ENCODE measurements around the gene POLR3A.

POLR3A gene

DNA sequence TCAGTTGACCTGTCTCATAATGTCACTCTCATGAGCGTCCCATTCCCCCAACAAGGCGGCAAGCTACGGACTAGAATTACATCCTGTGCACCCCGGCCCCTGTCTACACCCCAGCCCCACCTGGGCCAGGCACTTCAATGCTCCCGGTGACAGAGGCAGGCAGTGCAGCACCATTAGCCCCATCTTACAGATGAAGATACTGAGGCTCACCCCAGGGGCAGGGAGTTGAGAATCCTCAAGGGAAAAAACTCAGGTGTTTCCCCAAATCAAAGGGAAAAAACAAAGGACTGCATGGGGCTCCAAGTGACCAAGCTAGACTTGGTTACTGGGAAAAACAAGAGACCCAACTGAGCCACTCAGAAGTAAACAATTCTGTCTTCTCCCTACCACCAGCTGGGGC, 107.3 kb downstream of the POLR3A start:
- DNase-seq (ENCODE audit: extremely low read depth in 1 of 2, low read depth in 1 of 2): no peak

DNA sequence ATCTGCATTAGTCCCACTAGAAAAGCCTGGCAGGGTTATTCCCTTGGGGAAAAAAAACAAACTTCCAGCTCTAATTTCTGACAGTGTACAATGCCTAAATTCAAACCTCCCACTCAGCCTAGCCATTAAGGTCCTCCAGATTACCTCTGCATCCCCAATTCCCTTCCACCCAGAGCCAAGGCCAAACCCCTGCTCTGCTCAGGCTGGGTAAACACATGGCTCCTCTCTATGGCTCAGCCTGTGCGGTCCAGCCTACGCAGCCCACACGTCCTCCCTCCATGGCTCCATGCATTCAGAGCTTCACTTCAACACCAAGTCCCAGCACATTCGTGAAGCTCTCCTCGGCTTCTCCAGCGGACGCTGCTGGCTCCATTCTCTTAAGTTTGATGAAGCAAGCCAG, 107.9 kb downstream of the POLR3A start:
- no peak for DNase-seq (ENCODE audit: extremely low read depth in 1 of 2, low read depth in 1 of 2)

DNA sequence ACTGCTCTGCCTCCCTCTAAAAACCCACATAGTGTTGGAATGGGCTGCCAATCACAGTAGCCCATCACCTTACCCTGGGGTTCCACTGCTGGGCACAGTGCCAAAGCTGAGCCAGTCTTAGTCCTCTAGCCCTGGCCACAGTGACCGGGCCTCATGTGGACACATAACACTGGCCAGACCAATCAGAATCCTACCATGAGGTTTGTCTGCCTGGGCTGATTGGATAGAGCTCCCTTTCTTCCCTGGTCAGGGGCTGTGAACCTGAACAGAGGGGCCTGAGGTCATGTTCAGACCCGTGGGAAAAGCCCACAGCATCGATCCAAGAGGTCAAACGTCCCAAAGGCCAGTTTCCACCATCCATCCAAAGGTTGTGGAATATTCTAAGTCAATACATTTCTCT, 108.8 kb downstream of the POLR3A start:
- DNase-seq (ENCODE audit: extremely low read depth in 1 of 2, low read depth in 1 of 2): no peak

DNA sequence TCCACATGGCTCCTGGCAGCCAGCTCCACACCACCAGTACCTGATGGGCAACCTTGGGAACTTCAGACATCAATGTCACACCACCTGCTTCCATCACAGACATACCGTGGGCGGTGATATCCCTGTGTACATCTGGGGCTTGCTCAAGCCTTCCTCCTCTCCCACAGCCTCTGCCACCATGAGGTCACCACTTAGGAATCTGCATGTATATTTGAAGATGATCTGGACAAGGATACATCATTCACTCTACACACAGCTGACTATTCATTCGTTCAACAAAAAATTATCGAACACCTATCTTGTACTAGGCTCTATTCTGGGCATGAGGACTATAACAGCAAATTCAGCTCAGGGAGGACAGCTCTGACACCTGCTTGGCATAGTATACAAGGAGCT, 109.6 kb downstream of the POLR3A start:
- DNase-seq (ENCODE audit: extremely low read depth in 1 of 2, low read depth in 1 of 2): no peak

All from activated CD8-positive, alpha-beta memory T cell treated with anti-CD3 and anti-CD28 coated beads for 1 hour (primary cell).